Measurements from ENCODE around the gene AMBRA1.
A peak's percentile ranks its signal among the peaks of the same experiment; 100 is the strongest.

AMBRA1 gene

DNA sequence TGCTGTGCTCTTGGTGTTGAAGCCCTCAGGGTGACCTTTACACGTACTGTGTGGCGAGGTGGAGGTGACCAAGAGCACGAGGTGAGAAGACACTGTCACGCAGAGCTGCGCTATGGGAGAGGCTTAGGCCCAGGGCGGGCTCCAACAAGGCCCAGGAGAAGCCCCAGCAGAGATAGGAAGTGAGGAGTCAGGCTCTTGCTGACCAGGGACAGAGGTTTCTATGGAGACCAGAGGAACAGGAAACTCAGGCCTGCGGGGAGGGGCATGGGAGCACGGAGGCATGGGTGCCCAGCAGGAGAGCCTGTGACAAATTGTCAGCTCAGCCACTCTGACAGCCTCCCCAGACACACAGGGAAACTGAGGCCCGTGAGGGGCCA is 230.8 kb downstream of the AMBRA1 start:
- H3K79me2 ChIP-seq (ENCODE audit: insufficient read depth, low read length), result 0 out of 2 replicates have a peak, but pooled peaks cover 4% of the 10 kb centered on the region
- H2AFZ ChIP-seq (ENCODE audit: low read depth, low read length, severe bottlenecking), result no peak overlapping the region
- no peaks in the 10 kb centered on the region for H3K9me2 ChIP-seq (replicated peaks; ENCODE audit: insufficient read depth, low read length)
- H3K9ac ChIP-seq (ENCODE audit: low read length), result no peak overlapping the region
- no peaks in the 10 kb centered on the region for H3F3A ChIP-seq (ENCODE audit: insufficient read depth)
- H3K27me3 ChIP-seq (ENCODE audit: low read length), result no peaks in the 10 kb centered on the region
- H3K4me3 ChIP-seq (ENCODE audit: insufficient read depth, low read length, poor library complexity, severe bottlenecking), result no peak overlapping the region
- TF ChIP-seq, protein P1, sequence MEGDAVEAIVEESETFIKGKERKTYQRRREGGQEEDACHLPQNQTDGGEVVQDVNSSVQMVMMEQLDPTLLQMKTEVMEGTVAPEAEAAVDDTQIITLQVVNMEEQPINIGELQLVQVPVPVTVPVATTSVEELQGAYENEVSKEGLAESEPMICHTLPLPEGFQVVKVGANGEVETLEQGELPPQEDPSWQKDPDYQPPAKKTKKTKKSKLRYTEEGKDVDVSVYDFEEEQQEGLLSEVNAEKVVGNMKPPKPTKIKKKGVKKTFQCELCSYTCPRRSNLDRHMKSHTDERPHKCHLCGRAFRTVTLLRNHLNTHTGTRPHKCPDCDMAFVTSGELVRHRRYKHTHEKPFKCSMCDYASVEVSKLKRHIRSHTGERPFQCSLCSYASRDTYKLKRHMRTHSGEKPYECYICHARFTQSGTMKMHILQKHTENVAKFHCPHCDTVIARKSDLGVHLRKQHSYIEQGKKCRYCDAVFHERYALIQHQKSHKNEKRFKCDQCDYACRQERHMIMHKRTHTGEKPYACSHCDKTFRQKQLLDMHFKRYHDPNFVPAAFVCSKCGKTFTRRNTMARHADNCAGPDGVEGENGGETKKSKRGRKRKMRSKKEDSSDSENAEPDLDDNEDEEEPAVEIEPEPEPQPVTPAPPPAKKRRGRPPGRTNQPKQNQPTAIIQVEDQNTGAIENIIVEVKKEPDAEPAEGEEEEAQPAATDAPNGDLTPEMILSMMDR (IDR thresholded peaks at IDR 0.05; ENCODE audit: insufficient read depth, low read length, poor library complexity, severe bottlenecking), result no peak
- TF ChIP-seq EZH2phosphoT487 (conservative IDR thresholded peaks at IDR 0.05; ENCODE audit: low read length), result no peak
- no peak overlapping the region for H3K4me2 ChIP-seq (ENCODE audit: low read depth, low read length, poor library complexity, severe bottlenecking)
- no peaks in the 10 kb centered on the region for H3K36me3 ChIP-seq (ENCODE audit: low read length)
- no peaks in the 10 kb centered on the region for H3K9me3 ChIP-seq (ENCODE audit: insufficient read depth, low read length)
- H3K27ac ChIP-seq (ENCODE audit: low read depth, low read length), result no peak overlapping the region
- H4K20me1 ChIP-seq (ENCODE audit: low read depth, low read length), result no peaks in the 10 kb centered on the region

- Histone ChIP-seq H3K9ac (ENCODE audit: low read length) (no peak overlapping the region), H3K9me3 (ENCODE audit: insufficient read depth, low read length) (no peaks in the 10 kb centered on the region), H3K27me3 (ENCODE audit: low read length) (no peaks in the 10 kb centered on the region), H3K4me3 (ENCODE audit: insufficient read depth, low read length, poor library complexity, severe bottlenecking) (no peak overlapping the region), H2AFZ (ENCODE audit: low read depth, low read length, severe bottlenecking) (no peak overlapping the region), H3K9me2 (replicated peaks; ENCODE audit: insufficient read depth, low read length) (no peaks in the 10 kb centered on the region), H3K27ac (ENCODE audit: low read depth, low read length) (no peak overlapping the region), H3K79me2 (ENCODE audit: insufficient read depth, low read length) (0 out of 2 replicates have a peak, but pooled peaks cover 4% of the 10 kb centered on the region), H3F3A (ENCODE audit: insufficient read depth) (no peaks in the 10 kb centered on the region), H3K36me3 (ENCODE audit: low read length) (no peaks in the 10 kb centered on the region), H4K20me1 (ENCODE audit: low read depth, low read length) (no peaks in the 10 kb centered on the region), H3K4me2 (ENCODE audit: low read depth, low read length, poor library complexity, severe bottlenecking) (no peak overlapping the region)
- TF ChIP-seq EZH2phosphoT487 (conservative IDR thresholded peaks at IDR 0.05; ENCODE audit: low read length), result no peak
- TF ChIP-seq, protein P1 (IDR thresholded peaks at IDR 0.05; ENCODE audit: insufficient read depth, low read length, poor library complexity, severe bottlenecking), result no peak
Measured at GRCh38 chr11:46362156-46363030, 231.4 kb downstream of the AMBRA1 start.

GRCh38 chr11:46361283-46362155 is 232.3 kb downstream of the AMBRA1 start:
- Histone ChIP-seq H3K9ac (ENCODE audit: low read length) (0 out of 2 replicates have a peak overlapping the region, but pooled peaks have one; percentile 2), H3K27ac (ENCODE audit: low read depth, low read length) (no peak overlapping the region), H3F3A (ENCODE audit: insufficient read depth) (no peaks in the 10 kb centered on the region), H3K4me3 (ENCODE audit: insufficient read depth, low read length, poor library complexity, severe bottlenecking) (no peak overlapping the region), H3K9me2 (replicated peaks; ENCODE audit: insufficient read depth, low read length) (no peaks in the 10 kb centered on the region), H3K4me2 (ENCODE audit: low read depth, low read length, poor library complexity, severe bottlenecking) (no peak overlapping the region), H3K36me3 (ENCODE audit: low read length) (no peaks in the 10 kb centered on the region), H3K79me2 (ENCODE audit: insufficient read depth, low read length) (peaks cover 10% of the 10 kb centered on the region; the same call in 1 of the 2 replicates), H4K20me1 (ENCODE audit: low read depth, low read length) (no peaks in the 10 kb centered on the region), H3K27me3 (ENCODE audit: low read length) (no peaks in the 10 kb centered on the region), H3K9me3 (ENCODE audit: insufficient read depth, low read length) (no peaks in the 10 kb centered on the region), H2AFZ (ENCODE audit: low read depth, low read length, severe bottlenecking) (no peak overlapping the region)
- no peak for TF ChIP-seq EZH2phosphoT487 (conservative IDR thresholded peaks at IDR 0.05; ENCODE audit: low read length)
- TF ChIP-seq, protein P1 (IDR thresholded peaks at IDR 0.05; ENCODE audit: insufficient read depth, low read length, poor library complexity, severe bottlenecking), result no peak
